GM23248 (cell line): ENCODE data around the gene TIGD2.

ENCODE experiments used
- EZH2 ChIP-seq: fragments of 200-600 bp; sonication (generic); IDR thresholded peaks from 2 replicates; pipeline ENCODE4 v1.6.1; 2018; ENCODE audit warnings: antibody characterized with exemption, mild to moderate bottlenecking; ENCODE audit not compliant: insufficient read depth, poor library complexity, severe bottlenecking
- EZH2phosphoT487 ChIP-seq: fragments of 200-600 bp; sonication (generic); IDR thresholded peaks from 2 replicates; pipeline ENCODE4 v1.6.1; 2018; ENCODE audit warnings: antibody characterized with exemption, moderate library complexity, mild to moderate bottlenecking, low read depth; ENCODE audit not compliant: insufficient read depth

DNA sequence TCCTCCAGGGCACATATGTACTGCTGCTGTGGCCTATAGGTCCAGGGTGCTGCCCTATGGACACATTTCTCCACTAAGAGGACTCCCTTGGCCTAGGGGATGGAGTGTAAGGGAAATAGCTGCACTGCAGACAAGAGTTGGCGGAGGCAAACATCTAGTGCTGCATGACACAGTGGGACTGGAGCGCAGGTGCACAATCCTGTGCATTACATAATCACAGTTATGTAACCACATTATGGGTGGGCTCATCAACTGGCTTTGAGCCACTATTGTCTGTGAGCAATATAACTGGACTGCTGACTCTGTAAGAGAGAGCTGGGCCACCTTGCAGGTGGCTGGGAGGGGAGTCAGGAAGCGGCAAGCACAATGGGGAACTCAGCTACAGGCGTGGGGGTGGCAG lies 3.2 kb upstream of the TIGD2 start:
- no peak for TF ChIP-seq EZH2
- TF ChIP-seq EZH2phosphoT487 = no peak
